ENCODE data around the gene MRPL57.
"Not testable (repeated sequence)": the region's sequence is repeated elsewhere in the genome, so short reads cannot be mapped to it uniquely, and the experiment has no call there.

The MRPL57 gene
- 27.0 to 38.3 reads per million in 2 donors for total RNA-seq

GRCh38 chr13:21176215-21176981 lies at the start of gene MRPL57, which contains the start of gene SKA3:
TSS of gene MRPL57 (plus strand) at chr13:21176658. CDS start at chr13:21176917, 259 bp downstream.
TSS of gene SKA3 (minus strand) at chr13:21176552. CDS start at chr13:21176477, 75 bp downstream.
- DNase-seq: peak; percentile 89

- no peak for DNase-seq
Measured at GRCh38 chr13:21130116-21130515, 46.3 kb upstream of the MRPL57 start.

GRCh38 chr13:21133077-21133476 lies 43.4 kb upstream of the MRPL57 start:
- no peak for DNase-seq

- no peak for DNase-seq
Measured at GRCh38 chr13:21134475-21134874, 42.0 kb upstream of the MRPL57 start.

- DNase-seq: not testable (repeated sequence)
Measured at GRCh38 chr13:21135833-21136232, 40.6 kb upstream of the MRPL57 start.

- no peak for DNase-seq
Measured at GRCh38 chr13:21137696-21138095, 38.8 kb upstream of the MRPL57 start.

GRCh38 chr13:21138561-21138960 lies 37.9 kb upstream of the MRPL57 start:
- no peak for DNase-seq

GRCh38 chr13:21139374-21139773 lies 37.1 kb upstream of the MRPL57 start:
- no peak for DNase-seq

- DNase-seq: no peak
Measured at GRCh38 chr13:21142766-21143165, 33.7 kb upstream of the MRPL57 start.

- DNase-seq: no peak
Measured at GRCh38 chr13:21147827-21148226, 28.6 kb upstream of the MRPL57 start.

GRCh38 chr13:21148557-21149258 lies 27.8 kb upstream of the MRPL57 start:
- DNase-seq: no peak

- DNase-seq: no peak
Measured at GRCh38 chr13:21149568-21149967, 26.9 kb upstream of the MRPL57 start.

GRCh38 chr13:21150013-21150412 lies 26.4 kb upstream of the MRPL57 start:
- no peak for DNase-seq

GRCh38 chr13:21152251-21152899 lies 24.1 kb upstream of the MRPL57 start:
- DNase-seq: no peak

- DNase-seq: no peak
Measured at GRCh38 chr13:21164631-21165030, 11.8 kb upstream of the MRPL57 start.

- not testable (repeated sequence) for DNase-seq
Measured at GRCh38 chr13:21165606-21166005, 10.9 kb upstream of the MRPL57 start.

GRCh38 chr13:21171420-21171819 lies 5.0 kb upstream of the MRPL57 start:
- no peak for DNase-seq

GRCh38 chr13:21173767-21174166 lies 2.7 kb upstream of the MRPL57 start:
- not testable (repeated sequence) for DNase-seq

- DNase-seq: no peak
Measured at GRCh38 chr13:21175656-21176214, 723 bp upstream of the MRPL57 start.

- no peak for DNase-seq
Measured at GRCh38 chr13:21176982-21177284, 475 bp downstream of the MRPL57 start.

GRCh38 chr13:21181671-21182070 lies 5.2 kb downstream of the MRPL57 start:
- DNase-seq: no peak

- DNase-seq: not testable (repeated sequence)
Measured at GRCh38 chr13:21186410-21186809, 10.0 kb downstream of the MRPL57 start.

- not testable (repeated sequence) for DNase-seq
Measured at GRCh38 chr13:21194756-21195155, 18.3 kb downstream of the MRPL57 start.

Measured in T-helper 9 cell (primary cell).